GM12878 (cell line): Measurements from ENCODE around the gene ASTL. TPM values are rescaled to one million over a fixed set of nuclear protein-coding genes. Genes with fewer than 3 reads are reported as not detected.

ENCODE experiments used
- ATAC-seq: fragments of 200-7000 bp; cut with Tn5 transposase; 3 replicates; pipeline ENCODE4 v1.9.1; 2020; ENCODE audit warnings: mild to moderate bottlenecking, moderate library complexity
- BruUV-seq: library from RNA; stranded (reverse); fragments of 400-500 nt; replicated peaks from 2 replicates; lab custom pipeline; 2021; lab: Mats Ljungman, UMichigan
- CTCF ChIA-PET: fragments of 300-600 bp; sonication (Branson Sonifier 250); formaldehyde crosslinking; extraction: SDS; loops from one replicate; lab custom pipeline; 2021; ENCODE audit warnings: inconsistent platforms; lab: Yijun Ruan, JAX
- POLR2A ChIA-PET: fragments of 350-600 bp; formaldehyde crosslinking; extraction: SDS; loops from one replicate; lab custom pipeline; 2021; ENCODE audit warnings: inconsistent platforms; lab: Charles Lee
- RAD21 ChIA-PET: fragments of 300-600 bp; sonication (Branson Sonifier 250); formaldehyde crosslinking; loops from one replicate; lab custom pipeline; 2023; ENCODE audit warnings: antibody characterized with exemption; ENCODE audit not compliant: unreplicated experiment; lab: Charles Lee
- SMC1A ChIA-PET: fragments of 300-600 bp; sonication (Branson Sonifier 250); formaldehyde crosslinking; loops from one replicate; lab custom pipeline; 2023; ENCODE audit not compliant: unreplicated experiment, uncharacterized antibody; lab: Charles Lee
- DNase-seq: peaks from one replicate; pipeline ENCODE4 v3.0.0-alpha.2; 2011; ENCODE audit warnings: low read depth, low spot score
- FAIRE-seq: peaks from 3 replicates; lab custom pipeline; 2011; peaks lifted over from hg19 to GRCh38; lab: Jason Lieb, UNC
- H2AFZ ChIP-seq: 2 replicates; pipeline ENCODE4 v1.6.0; 2011; ENCODE audit warnings: low read depth, low read length, control low read depth; ENCODE audit not compliant: control insufficient read depth
- H3K27ac ChIP-seq: 2 replicates; pipeline ENCODE4 v1.5.1; 2011; ENCODE audit warnings: control low read depth; ENCODE audit not compliant: control insufficient read depth, insufficient read depth
- H3K27me3 ChIP-seq, 2 experiments: replicated peaks in 1 of 2; 2 replicates each; pipeline versions ENCODE4 v1.6.0 to v1.6.1; 2011; ENCODE audit warnings: low read length in 1 of 2; ENCODE audit not compliant: control insufficient read depth in 2 of 2, insufficient read depth in 2 of 2
- H3K36me3 ChIP-seq, 2 experiments: 2 replicates each; pipeline ENCODE4 v1.5.1; 2011; ENCODE audit warnings: low read length in 1 of 2; ENCODE audit not compliant: control insufficient read depth in 2 of 2, insufficient read depth in 2 of 2
- H3K4me1 ChIP-seq: 2 replicates; pipeline ENCODE4 v1.6.1; 2011; ENCODE audit warnings: mild to moderate bottlenecking, low read length, moderate library complexity, mixed read lengths; ENCODE audit not compliant: control insufficient read depth, insufficient read depth
- H3K4me2 ChIP-seq: 2 replicates; pipeline ENCODE4 v1.6.0; 2011; ENCODE audit warnings: control low read depth; ENCODE audit not compliant: control insufficient read depth, insufficient read depth
- H3K4me3 ChIP-seq: fragments of 200-600 bp; sonication (generic); 2 replicates; pipeline ENCODE4 v1.5.1; 2016
- H3K79me2 ChIP-seq: 2 replicates; pipeline ENCODE4 v1.6.0; 2011; ENCODE audit warnings: low read length; ENCODE audit not compliant: control insufficient read depth, insufficient read depth
- H3K9ac ChIP-seq: 2 replicates; pipeline ENCODE4 v1.8.0; 2011; ENCODE audit warnings: low read length, control low read depth, mixed read lengths; ENCODE audit not compliant: control insufficient read depth, insufficient read depth
- H3K9me3 ChIP-seq: replicated peaks from 3 replicates; pipeline ENCODE4 v1.5.1; 2011; ENCODE audit warnings: mild to moderate bottlenecking, low read length; ENCODE audit not compliant: control insufficient read depth, insufficient read depth
- H4K20me1 ChIP-seq: 2 replicates; pipeline ENCODE4 v1.6.0; 2011; ENCODE audit not compliant: control insufficient read depth, insufficient read depth
- CBX3 ChIP-seq: fragments of 200-600 bp; sonication (generic); IDR thresholded peaks from 2 replicates; pipeline ENCODE4 v1.6.1; 2016; ENCODE audit warnings: low read depth, borderline replicate concordance
- CREB1 ChIP-seq: IDR thresholded peaks from 2 replicates; pipeline ENCODE4 v1.6.1; 2012; ENCODE audit warnings: low read depth, mild to moderate bottlenecking, inconsistent platforms
- NRF1 ChIP-seq: conservative IDR thresholded peaks from 2 replicates; pipeline ENCODE4 v1.6.1; 2011; ENCODE audit warnings: mild to moderate bottlenecking, low read depth, low read length, improper control_type of control experiment
- SMAD1 ChIP-seq: fragments of 450-650 bp; IDR thresholded peaks from 2 replicates; pipeline ENCODE4 v1.6.1; 2018; ENCODE audit warnings: mild to moderate bottlenecking, low read depth; ENCODE audit not compliant: partially characterized antibody
- WGBS: methylation state at CpG from one replicate; pipeline ENCODE4 v1.1.6; 2016; ENCODE audit warnings: low lambda C conversion rate; ENCODE audit not compliant: insufficient replicate concordance, insufficient coverage; ENCODE audit errors: missing lambda C conversion rate; 5-methylcytosine and 5-hydroxymethylcytosine counted together
- in situ Hi-C: fragments of 300-500 bp; cut with MboI; formaldehyde crosslinking; loops from 9 replicates; pipeline ENCODE4 v1.14.3; 2018; ENCODE audit warnings: mixed read lengths
- intact Hi-C: fragments of 100-400 bp; cut with micrococcal nuclease; formaldehyde crosslinking; loops from one replicate; pipeline ENCODE4 v1.14.2; 2022; ENCODE audit not compliant: unreplicated experiment
- polyA plus RNA-seq, 11 experiments: library from polyadenylated mRNA; depleted of rRNA in 4 of 11; unstranded in 6 of 11; stranded (reverse) in 5 of 11; fragments of >200 nt; fragmentation: Nextera tagmentation in 4 of 11; fragmentation: Illumina TruSeq in 1 of 11; extraction: Ambion mirVana in 4 of 11; extraction: Trizol in 1 of 11; gene quantifications; 1 replicate in 1 of 11; 2 replicates in 10 of 11; pipeline versions ENCODE4 v1.2.1 to v1.2.3, GENCODE V29; 2011 to 2016; ENCODE audit warnings: inconsistent platforms in 2 of 11, missing spikeins in 2 of 11, low read depth in 1 of 11
- total RNA-seq, 4 experiments: library from RNA; depleted of rRNA in 3 of 4; stranded (reverse); fragments of >200 nt in 3 of 4; fragmentation: Illumina TruSeq in 1 of 4; extraction: Trizol in 1 of 4; gene quantifications; 2 replicates each; pipeline versions ENCODE4 v1.2.1 to v1.2.3, GENCODE V29; 2013 to 2021
- TF ChIP-seq, protein P1 (sequence below): fragments of 450-650 bp; IDR thresholded peaks from 2 replicates; pipeline ENCODE4 v1.6.1; 2016; ENCODE audit warnings: mild to moderate bottlenecking

The ASTL gene
- total and polyA plus RNA-seq, 10 of the 15 experiments (the other 5 are each of a cell fraction or from before 2014, with no cell fraction given), result 0.18 to 1.0 (median 0.38) TPM; not detected in 4

DNA sequence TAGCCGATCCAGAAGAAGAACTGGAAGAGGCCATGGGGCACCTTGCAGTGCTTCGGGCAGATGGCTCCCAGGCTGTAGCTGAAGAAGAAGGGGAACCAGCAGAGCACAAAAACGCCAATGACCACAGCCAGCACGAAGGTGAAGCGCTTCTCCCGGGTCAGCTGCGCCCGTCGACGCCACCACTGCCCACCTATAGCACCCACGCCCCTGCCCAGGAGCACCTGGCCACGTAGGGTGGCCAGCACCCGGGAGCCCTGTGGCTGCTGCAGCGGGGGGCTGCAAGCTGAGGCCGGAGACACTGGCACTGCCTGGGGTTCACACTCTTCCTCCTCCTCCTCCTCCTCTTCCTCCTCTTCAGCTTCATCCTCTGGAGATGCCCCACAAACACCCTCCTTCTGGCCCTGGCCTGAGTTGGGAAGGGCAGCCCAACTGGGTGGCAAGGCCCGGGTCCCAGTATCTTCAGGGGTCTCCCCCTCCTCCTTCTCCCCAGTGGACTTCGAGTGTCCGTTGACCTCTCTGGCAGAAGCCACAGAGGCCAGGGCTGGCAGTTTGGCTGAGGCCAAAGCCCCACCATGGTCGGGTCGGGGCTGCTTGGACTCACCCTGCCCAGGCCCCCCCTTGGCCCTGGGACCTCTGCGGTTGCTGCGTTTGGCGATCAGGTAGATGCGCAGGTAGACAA, 23.3 kb downstream of the ASTL start (continued):
- TF ChIP-seq, protein P1, sequence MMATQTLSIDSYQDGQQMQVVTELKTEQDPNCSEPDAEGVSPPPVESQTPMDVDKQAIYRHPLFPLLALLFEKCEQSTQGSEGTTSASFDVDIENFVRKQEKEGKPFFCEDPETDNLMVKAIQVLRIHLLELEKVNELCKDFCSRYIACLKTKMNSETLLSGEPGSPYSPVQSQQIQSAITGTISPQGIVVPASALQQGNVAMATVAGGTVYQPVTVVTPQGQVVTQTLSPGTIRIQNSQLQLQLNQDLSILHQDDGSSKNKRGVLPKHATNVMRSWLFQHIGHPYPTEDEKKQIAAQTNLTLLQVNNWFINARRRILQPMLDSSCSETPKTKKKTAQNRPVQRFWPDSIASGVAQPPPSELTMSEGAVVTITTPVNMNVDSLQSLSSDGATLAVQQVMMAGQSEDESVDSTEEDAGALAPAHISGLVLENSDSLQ, result no peak
- TF ChIP-seq CREB1, result no peak
- no peak for TF ChIP-seq SMAD1
- TF ChIP-seq NRF1, result no peak

GRCh38 chr2:96114546-96114902, 23.8 kb downstream of the ASTL start:
- H3K27ac ChIP-seq, result no peak overlapping the region
- H3K4me3 ChIP-seq, result no peak overlapping the region
- in situ Hi-C loops (no loop called here), intact Hi-C loops (no loop called here)
- H3K9ac ChIP-seq, result no peak overlapping the region
- no peak for ATAC-seq
- SMC1A ChIA-PET, result no interaction called here
- H3K79me2 ChIP-seq, result no peaks in the 10 kb centered on the region
- BruUV-seq, result no TSS peak
- CTCF ChIA-PET, result interaction anchor here (1.0 to 1.5 kb wide), 2 partner anchors 60 kb away, joined by 5 to 13 read pairs; no protein-coding TSS in a partner anchor
- 82% methylated on average over 12 of the region's 13 CpGs for WGBS
- FAIRE-seq, result no peak
- no peaks in the 10 kb centered on the region for H3K36me3 ChIP-seq
- no peak overlapping the region for H2AFZ ChIP-seq
- no peak for DNase-seq
- H3K4me1 ChIP-seq, result peaks cover 6% of the 10 kb centered on the region
- H3K4me2 ChIP-seq, result no peak overlapping the region
- RAD21 ChIA-PET, result interaction anchor here (1.6 kb wide), 1 partner anchor 122 kb away, joined by 3 read pairs; no protein-coding TSS in a partner anchor
- H3K9me3 ChIP-seq, result no peaks in the 10 kb centered on the region
- no peaks in the 10 kb centered on the region; a peak in 2 of 4 replicates for H3K27me3 ChIP-seq
- TF ChIP-seq CBX3, result no peak
- no peaks in the 10 kb centered on the region; the same call in 1 of the 2 replicates for H4K20me1 ChIP-seq
- POLR2A ChIA-PET, result no interaction called here
